ENCODE data around the gene OGFOD3.

Gene OGFOD3

DNA sequence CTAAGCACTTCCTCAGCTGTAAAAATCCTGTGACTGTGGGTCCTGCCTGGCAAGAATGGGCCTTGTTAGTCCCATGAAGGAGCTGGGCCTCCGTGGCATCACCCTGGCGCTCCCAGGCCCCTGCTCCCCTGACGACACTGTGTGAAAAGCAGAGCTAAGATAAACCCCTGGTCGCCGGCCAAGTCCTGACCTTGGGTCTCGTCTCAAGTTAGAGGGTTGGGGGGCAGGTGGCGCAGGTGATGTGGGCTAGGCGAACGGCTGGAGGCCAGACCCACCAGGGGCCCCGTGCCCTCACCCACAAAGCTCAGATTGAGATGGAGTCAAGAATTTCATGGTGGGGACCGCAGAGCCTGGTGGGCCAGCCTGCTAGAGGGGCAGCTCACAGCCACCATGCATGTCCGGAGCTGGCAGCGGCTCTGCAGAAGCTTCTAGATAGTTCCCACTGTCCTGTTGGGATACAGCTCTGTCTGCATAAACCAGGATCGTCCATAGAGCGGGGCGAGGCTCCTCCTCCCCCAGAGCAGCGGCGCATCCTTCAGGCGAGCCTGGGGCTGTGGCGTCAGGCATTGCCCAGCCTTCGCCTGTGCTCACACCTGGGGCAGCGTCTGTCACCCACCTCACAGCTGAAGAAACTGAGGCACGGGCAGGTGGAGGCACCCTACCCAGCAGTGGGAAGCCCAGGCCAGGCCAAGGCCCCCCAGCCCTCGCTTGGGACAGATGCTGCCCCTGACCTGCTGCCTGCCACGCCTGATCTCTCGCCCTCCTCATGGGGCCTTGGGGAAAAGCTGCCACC is 20.2 kb upstream of the OGFOD3 start:
- H3K36me3 ChIP-seq (ENCODE audit: control insufficient read depth, insufficient read depth, low read length, severe bottlenecking), result peaks cover 17% of the 10 kb centered on the region
- H3K4me1 ChIP-seq (ENCODE audit: control insufficient read depth, insufficient read depth, low read length), result no peaks in the 10 kb centered on the region
- H3K9me3 ChIP-seq (ENCODE audit: control insufficient read depth, low read length), result no peaks in the 10 kb centered on the region
- no peaks in the 10 kb centered on the region for H3K27me3 ChIP-seq (replicated peaks; ENCODE audit: control insufficient read depth, insufficient read depth, low read length)
- H3K9ac ChIP-seq (ENCODE audit: low read length), result no peak overlapping the region
- no peak overlapping the region for H3K4me3 ChIP-seq (ENCODE audit: low read length)
- DNase-seq (ENCODE audit: low read depth), result no peak

DNA sequence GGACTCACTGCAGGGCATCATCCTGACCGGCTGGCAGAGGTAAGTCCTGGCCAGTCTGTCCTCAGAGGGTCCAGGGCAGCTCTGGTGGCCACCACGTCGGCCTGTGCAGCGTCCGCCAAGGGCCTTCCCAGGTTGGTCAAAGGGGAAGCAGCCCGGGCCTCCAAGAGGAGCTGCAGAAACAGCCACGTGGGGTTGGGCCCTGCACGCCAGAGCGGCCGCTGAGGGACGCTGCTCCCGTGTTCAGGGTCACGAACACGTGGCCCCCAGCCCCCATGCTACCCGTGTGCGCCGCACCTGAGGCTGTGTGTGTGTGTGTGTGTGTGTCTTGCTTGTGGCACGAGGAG is 18.9 kb upstream of the OGFOD3 start:
- H3K4me1 ChIP-seq (ENCODE audit: control insufficient read depth, insufficient read depth, low read length), result no peaks in the 10 kb centered on the region
- no peaks in the 10 kb centered on the region for H3K27me3 ChIP-seq (replicated peaks; ENCODE audit: control insufficient read depth, insufficient read depth, low read length)
- H3K36me3 ChIP-seq (ENCODE audit: control insufficient read depth, insufficient read depth, low read length, severe bottlenecking), result peaks cover 7% of the 10 kb centered on the region

DNA sequence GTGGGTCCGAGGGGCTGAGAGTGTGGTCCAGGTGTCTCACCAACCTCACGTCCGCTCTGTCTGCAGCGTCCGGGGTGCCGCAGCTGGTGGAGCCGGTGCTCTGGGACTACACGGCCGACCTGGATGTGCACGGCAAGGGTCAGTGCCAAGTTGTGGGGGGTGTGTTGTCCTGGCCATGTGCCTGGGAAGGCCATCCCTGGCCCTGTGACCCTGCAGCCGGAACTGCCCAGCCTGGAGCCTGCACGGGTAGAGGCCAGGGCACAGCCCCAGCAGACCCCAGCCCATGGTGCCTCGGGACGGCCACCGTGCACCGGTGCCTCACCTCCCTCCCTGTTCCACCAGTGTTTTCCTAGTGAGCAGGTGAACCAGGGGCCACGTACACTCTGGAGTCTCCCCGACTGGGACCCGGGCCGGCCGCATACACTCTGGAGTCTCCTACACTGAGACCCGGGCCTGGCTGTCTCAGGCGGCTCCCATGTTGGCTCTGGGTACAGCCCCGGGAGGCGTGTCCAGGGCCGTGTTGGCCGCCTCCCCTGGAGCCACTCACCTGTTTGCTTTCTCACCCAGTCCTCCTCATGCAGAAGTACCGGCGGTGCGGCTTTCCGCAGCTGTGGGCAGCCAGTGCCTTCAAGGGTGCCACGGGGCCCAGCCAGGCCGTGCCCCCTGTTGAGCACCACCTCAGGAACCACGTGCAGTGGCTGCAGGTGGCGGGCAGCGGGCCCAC is 18.4 kb upstream of the OGFOD3 start:
- Histone ChIP-seq H3K9ac (ENCODE audit: low read length) (no peak overlapping the region), H3K27me3 (replicated peaks; ENCODE audit: control insufficient read depth, insufficient read depth, low read length) (no peaks in the 10 kb centered on the region), H3K9me3 (ENCODE audit: control insufficient read depth, low read length) (no peaks in the 10 kb centered on the region), H3K4me1 (ENCODE audit: control insufficient read depth, insufficient read depth, low read length) (no peaks in the 10 kb centered on the region), H3K4me3 (ENCODE audit: low read length) (no peak overlapping the region), H3K36me3 (ENCODE audit: control insufficient read depth, insufficient read depth, low read length, severe bottlenecking) (peaks cover 2% of the 10 kb centered on the region)
- no peak for DNase-seq (ENCODE audit: low read depth)

More for the DNA sequence above, 18.9 kb upstream of the OGFOD3 start:
- Histone ChIP-seq H3K9ac (ENCODE audit: low read length) (no peak overlapping the region), H3K9me3 (ENCODE audit: control insufficient read depth, low read length) (no peaks in the 10 kb centered on the region), H3K4me3 (ENCODE audit: low read length) (no peak overlapping the region)
- no peak for DNase-seq (ENCODE audit: low read depth)

DNA sequence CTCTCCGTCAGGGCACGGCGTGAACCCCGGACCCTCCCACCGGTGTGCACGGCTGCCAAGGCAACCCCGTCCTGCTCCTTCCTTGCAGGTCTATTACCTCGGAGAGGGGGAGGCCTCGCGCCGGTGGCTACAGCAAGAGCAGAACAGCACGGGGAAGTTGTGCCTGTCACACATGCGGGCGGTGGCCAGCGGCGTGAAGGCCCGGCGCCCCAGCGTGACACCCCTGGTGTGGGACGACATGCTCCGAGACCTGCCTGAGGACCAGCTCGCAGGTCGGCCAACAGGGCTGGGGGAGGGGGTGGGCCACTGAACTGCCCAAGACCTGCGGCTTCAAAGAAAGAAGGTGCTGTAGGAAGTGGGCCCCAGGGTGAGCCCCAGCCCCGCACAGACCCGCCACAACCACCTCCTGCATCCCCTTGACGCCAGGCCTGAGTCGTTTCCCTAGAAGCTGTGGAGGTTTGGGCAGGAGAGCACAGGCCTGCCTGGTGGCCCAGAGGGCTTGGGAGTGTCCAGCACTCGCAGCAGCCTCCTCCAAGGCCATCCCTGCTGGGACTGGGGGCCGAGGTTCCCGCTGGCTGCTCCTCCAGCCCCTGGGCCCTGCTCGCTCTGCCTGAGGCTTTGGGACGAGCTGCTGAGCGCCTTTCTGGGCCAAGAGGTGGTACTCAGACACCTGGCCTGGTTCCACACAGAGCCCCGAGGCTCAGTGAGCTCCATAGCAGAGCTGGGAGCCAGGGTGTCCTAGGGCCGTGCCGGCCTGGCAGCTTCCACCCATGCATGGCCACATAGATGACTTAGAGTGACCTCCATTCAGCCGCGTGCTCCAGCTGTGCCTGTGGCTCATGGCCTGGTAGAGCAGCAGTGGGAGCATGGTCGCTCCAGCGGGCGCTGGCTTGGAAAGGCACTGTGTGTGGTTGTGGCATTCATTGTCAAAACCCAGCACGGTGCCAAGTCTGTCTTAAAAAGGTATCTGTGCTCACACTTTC is 17.5 kb upstream of the OGFOD3 start:
- H3K9me3 ChIP-seq (ENCODE audit: control insufficient read depth, low read length), result no peaks in the 10 kb centered on the region
- H3K36me3 ChIP-seq (ENCODE audit: control insufficient read depth, insufficient read depth, low read length, severe bottlenecking), result no peaks in the 10 kb centered on the region
- H3K4me1 ChIP-seq (ENCODE audit: control insufficient read depth, insufficient read depth, low read length), result no peaks in the 10 kb centered on the region
- H3K4me3 ChIP-seq (ENCODE audit: low read length), result no peak overlapping the region
- no peak overlapping the region for H3K9ac ChIP-seq (ENCODE audit: low read length)
- H3K27me3 ChIP-seq (replicated peaks; ENCODE audit: control insufficient read depth, insufficient read depth, low read length), result no peaks in the 10 kb centered on the region
- DNase-seq (ENCODE audit: low read depth), result no peak

DNA sequence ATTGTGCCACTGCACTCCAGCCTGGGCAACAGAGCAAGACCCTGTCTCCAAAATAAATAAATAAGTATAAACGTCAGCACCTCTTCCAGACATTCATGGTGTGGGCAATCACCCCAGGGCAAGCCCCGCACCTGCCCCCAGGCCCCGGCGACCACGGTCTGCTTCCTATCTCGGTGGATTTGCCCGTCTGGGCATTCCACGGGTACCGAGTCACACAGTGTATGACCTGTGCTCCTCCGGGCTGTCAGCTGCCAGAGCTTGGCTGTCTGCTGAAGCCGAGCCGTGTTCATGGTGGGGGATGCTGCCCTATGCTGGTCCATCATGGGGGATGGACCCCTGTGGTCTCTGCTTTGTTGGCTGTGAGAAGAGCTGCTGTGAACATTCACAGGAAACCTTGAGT is 16.7 kb upstream of the OGFOD3 start:
- no peaks in the 10 kb centered on the region for H3K4me1 ChIP-seq (ENCODE audit: control insufficient read depth, insufficient read depth, low read length)

DNA sequence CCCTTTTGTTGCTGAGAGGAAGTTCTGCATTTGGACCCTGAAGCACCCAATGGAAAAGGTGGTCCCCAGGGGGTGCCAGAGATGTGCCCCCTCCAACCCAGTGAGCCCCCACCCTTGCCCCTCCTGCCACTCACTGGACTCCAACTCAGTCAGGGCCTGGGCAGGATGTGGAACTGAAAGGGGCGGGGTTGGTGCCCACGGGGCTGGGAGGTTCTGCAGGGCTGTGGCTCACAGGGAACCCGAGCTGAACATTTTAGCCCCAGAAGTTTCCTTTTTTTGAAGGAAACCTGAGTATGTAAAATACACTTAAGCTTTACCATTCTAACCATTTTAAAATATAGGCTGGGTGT is 15.8 kb upstream of the OGFOD3 start:
- no peaks in the 10 kb centered on the region for H3K4me1 ChIP-seq (ENCODE audit: control insufficient read depth, insufficient read depth, low read length)
- no peak for DNase-seq (ENCODE audit: low read depth)
- H3K9me3 ChIP-seq (ENCODE audit: control insufficient read depth, low read length), result no peaks in the 10 kb centered on the region
- H3K9ac ChIP-seq (ENCODE audit: low read length), result no peak overlapping the region
- no peak overlapping the region for H3K4me3 ChIP-seq (ENCODE audit: low read length)
- H3K36me3 ChIP-seq (ENCODE audit: control insufficient read depth, insufficient read depth, low read length, severe bottlenecking), result no peaks in the 10 kb centered on the region
- no peaks in the 10 kb centered on the region for H3K27me3 ChIP-seq (replicated peaks; ENCODE audit: control insufficient read depth, insufficient read depth, low read length)

More for the DNA sequence above, 16.7 kb upstream of the OGFOD3 start:
- H3K9me3 ChIP-seq (ENCODE audit: control insufficient read depth, low read length), result no peaks in the 10 kb centered on the region
- no peak overlapping the region for H3K9ac ChIP-seq (ENCODE audit: low read length)
- DNase-seq (ENCODE audit: low read depth), result no peak
- H3K4me3 ChIP-seq (ENCODE audit: low read length), result no peak overlapping the region
- H3K36me3 ChIP-seq (ENCODE audit: control insufficient read depth, insufficient read depth, low read length, severe bottlenecking), result no peaks in the 10 kb centered on the region
- no peaks in the 10 kb centered on the region for H3K27me3 ChIP-seq (replicated peaks; ENCODE audit: control insufficient read depth, insufficient read depth, low read length)

DNA sequence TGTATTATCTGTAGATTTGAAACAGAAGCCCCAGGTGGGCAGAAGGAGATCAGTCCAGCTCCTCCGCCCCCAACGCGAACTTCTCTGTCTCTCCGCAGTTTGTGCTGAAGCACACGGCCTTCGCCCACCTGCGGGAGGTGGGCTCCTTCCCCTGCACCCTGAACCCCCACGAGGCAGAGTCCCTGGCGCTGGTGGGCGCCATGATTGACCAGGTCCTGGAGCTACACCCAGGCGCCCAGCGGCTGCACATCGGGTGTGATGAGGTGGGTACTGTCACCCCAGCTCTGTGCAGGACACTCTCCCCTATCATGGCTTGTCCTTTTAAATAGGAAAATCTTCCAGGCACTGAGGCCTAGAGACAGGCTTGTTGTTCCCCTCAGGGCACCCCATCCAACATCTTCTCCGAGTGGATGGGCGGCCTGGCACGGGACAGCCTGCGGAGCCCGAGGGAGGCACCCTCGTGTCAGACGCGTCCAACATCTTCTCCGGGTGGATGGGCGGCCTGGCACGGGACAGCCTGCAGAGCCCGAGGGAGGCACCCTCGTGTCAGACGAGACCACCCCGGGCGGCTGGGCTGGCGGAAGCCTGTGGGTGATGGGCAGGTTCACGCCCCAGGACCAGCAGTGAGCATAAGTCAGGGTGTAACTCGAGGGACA is 15.3 kb upstream of the OGFOD3 start:
- Histone ChIP-seq H3K36me3 (ENCODE audit: control insufficient read depth, insufficient read depth, low read length, severe bottlenecking) (no peaks in the 10 kb centered on the region), H3K9ac (ENCODE audit: low read length) (no peak overlapping the region), H3K27me3 (replicated peaks; ENCODE audit: control insufficient read depth, insufficient read depth, low read length) (no peaks in the 10 kb centered on the region), H3K4me3 (ENCODE audit: low read length) (no peak overlapping the region), H3K4me1 (ENCODE audit: control insufficient read depth, insufficient read depth, low read length) (no peaks in the 10 kb centered on the region), H3K9me3 (ENCODE audit: control insufficient read depth, low read length) (no peaks in the 10 kb centered on the region)
- DNase-seq (ENCODE audit: low read depth), result no peak

DNA sequence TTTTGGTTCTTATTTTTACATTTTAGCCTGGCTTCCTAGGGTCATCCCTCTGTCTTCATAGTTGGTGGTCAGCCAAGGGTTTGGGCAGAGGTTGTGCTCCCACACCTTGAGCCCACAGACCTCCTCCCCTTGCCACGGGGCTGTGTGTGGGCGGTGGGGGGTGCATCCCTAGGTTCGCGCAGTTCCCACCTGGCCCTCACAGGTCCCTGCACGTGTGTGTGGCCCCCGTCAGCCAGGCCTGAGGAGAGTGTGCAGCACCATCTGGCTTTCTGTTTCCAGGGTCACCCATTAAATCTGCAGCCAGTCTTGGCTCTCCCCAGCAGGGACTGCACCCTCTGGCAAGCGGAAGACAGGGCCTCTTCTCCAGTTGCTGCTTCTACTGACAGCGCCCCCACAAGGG is 13.6 kb upstream of the OGFOD3 start:
- H3K36me3 ChIP-seq (ENCODE audit: control insufficient read depth, insufficient read depth, low read length, severe bottlenecking), result no peaks in the 10 kb centered on the region
- H3K4me3 ChIP-seq (ENCODE audit: low read length), result no peak overlapping the region
- no peaks in the 10 kb centered on the region for H3K27me3 ChIP-seq (replicated peaks; ENCODE audit: control insufficient read depth, insufficient read depth, low read length)
- no peak overlapping the region for H3K9ac ChIP-seq (ENCODE audit: low read length)
- no peaks in the 10 kb centered on the region for H3K9me3 ChIP-seq (ENCODE audit: control insufficient read depth, low read length)
- DNase-seq (ENCODE audit: low read depth), result no peak
- H3K4me1 ChIP-seq (ENCODE audit: control insufficient read depth, insufficient read depth, low read length), result no peaks in the 10 kb centered on the region

DNA sequence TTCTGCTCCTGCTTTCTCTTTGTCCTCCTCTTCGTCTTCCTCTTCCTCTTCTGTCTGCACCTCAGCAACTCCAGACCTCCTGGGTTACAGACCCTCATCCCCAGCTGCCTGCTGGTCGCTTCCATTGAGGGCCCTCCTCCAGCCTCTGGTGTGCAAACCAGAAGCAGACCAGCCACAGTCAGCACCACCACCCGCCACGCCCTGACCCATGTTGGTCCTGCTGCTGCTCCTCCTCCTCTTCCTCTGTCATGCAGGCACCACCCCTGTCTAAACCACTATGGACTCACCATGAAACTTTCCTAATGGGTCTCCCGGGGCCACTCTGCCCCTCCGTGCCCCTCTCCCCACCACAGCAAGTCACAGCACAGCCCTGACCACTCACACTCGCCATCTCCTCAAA is 11.4 kb upstream of the OGFOD3 start:
- Histone ChIP-seq H3K4me3 (ENCODE audit: low read length) (no peak overlapping the region), H3K27me3 (replicated peaks; ENCODE audit: control insufficient read depth, insufficient read depth, low read length) (no peaks in the 10 kb centered on the region), H3K36me3 (ENCODE audit: control insufficient read depth, insufficient read depth, low read length, severe bottlenecking) (no peaks in the 10 kb centered on the region), H3K4me1 (ENCODE audit: control insufficient read depth, insufficient read depth, low read length) (peaks cover 4% of the 10 kb centered on the region), H3K9ac (ENCODE audit: low read length) (no peak overlapping the region), H3K9me3 (ENCODE audit: control insufficient read depth, low read length) (no peaks in the 10 kb centered on the region)
- DNase-seq (ENCODE audit: low read depth), result no peak

DNA sequence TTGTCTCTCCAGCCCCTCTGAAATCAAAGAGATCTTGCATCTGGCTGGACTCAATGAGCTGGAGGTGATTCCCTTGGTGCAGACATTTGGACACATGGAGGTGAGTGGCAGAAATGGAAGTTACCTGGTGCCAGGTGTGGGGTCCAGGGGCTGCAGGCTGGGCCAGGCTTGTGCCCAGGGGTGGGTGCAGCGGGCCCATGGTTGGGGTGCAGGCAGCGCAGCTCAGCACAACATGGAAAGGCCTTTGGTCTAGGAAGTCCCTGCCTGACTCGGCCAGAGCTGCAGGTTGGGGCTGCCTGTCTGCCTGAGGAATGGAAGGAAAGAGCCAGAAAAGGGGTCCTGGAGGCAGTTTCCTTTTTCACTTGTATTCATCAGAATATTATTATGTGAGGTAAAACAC is 10.2 kb upstream of the OGFOD3 start:
- no peak overlapping the region for H3K9ac ChIP-seq (ENCODE audit: low read length)
- H3K27me3 ChIP-seq (replicated peaks; ENCODE audit: control insufficient read depth, insufficient read depth, low read length), result no peaks in the 10 kb centered on the region
- H3K4me1 ChIP-seq (ENCODE audit: control insufficient read depth, insufficient read depth, low read length), result peaks cover 15% of the 10 kb centered on the region
- H3K36me3 ChIP-seq (ENCODE audit: control insufficient read depth, insufficient read depth, low read length, severe bottlenecking), result no peaks in the 10 kb centered on the region
- H3K4me3 ChIP-seq (ENCODE audit: low read length), result no peak overlapping the region
- no peaks in the 10 kb centered on the region for H3K9me3 ChIP-seq (ENCODE audit: control insufficient read depth, low read length)
- no peak for DNase-seq (ENCODE audit: low read depth)

DNA sequence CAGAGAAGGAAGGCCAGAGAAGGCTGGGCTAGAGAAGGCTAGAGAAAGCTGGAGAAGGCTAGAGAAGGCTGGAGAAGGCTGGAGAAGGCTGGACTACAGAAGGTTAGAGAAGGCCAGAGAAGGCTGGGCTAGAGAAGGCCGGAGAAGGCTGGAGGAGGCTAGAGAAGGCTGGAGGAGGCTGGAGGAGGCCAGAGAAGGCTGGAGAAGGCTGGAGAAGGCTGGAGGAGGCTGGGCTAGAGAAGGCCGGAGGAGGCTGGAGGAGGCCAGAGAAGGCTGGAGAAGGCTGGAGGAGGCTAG is 6.4 kb upstream of the OGFOD3 start:
- no peak for DNase-seq (ENCODE audit: low read depth)
- Histone ChIP-seq H3K9ac (ENCODE audit: low read length) (peak overlapping the region; percentile 73), H3K4me1 (ENCODE audit: control insufficient read depth, insufficient read depth, low read length) (peaks cover 15% of the 10 kb centered on the region), H3K27me3 (replicated peaks; ENCODE audit: control insufficient read depth, insufficient read depth, low read length) (no peaks in the 10 kb centered on the region), H3K9me3 (ENCODE audit: control insufficient read depth, low read length) (peaks cover 4% of the 10 kb centered on the region), H3K36me3 (ENCODE audit: control insufficient read depth, insufficient read depth, low read length, severe bottlenecking) (no peaks in the 10 kb centered on the region), H3K4me3 (ENCODE audit: low read length) (peak overlapping the region; percentile 71)
